Calu3 (cell line): ENCODE data around the gene FBXL15. TPM values are rescaled to one million over a fixed set of nuclear protein-coding genes. Genes with fewer than 3 reads are reported as not detected.

Source experiments
- BruUV-seq: library from RNA; stranded (reverse); fragments of 400-500 nt; replicated peaks from 2 replicates; lab custom pipeline; 2021; lab: Mats Ljungman, UMichigan
- CTCF ChIA-PET: fragments of 300-600 bp; sonication (Branson Sonifier 250); formaldehyde crosslinking; loops from one replicate; lab custom pipeline; 2022; ENCODE audit warnings: antibody characterized with exemption; lab: Charles Lee
- DNase-seq: peaks from one replicate; pipeline ENCODE4 v3.0.0; 2022
- H3K27ac Mint-ChIP-seq: one replicate; pipeline ENCODE4 v1.8.0; 2022; ENCODE audit warnings: mixed read lengths; ENCODE audit not compliant: unreplicated experiment
- H3K27me3 Mint-ChIP-seq: one replicate; pipeline ENCODE4 v1.8.0; 2022; ENCODE audit warnings: mixed read lengths; ENCODE audit not compliant: unreplicated experiment
- H3K36me3 Mint-ChIP-seq: one replicate; pipeline ENCODE4 v1.8.0; 2022; ENCODE audit warnings: mild to moderate bottlenecking, moderate library complexity, mixed read lengths; ENCODE audit not compliant: insufficient read depth, unreplicated experiment
- H3K4me1 Mint-ChIP-seq: one replicate; pipeline ENCODE4 v1.8.0; 2022; ENCODE audit warnings: mild to moderate bottlenecking, low read depth, mixed read lengths; ENCODE audit not compliant: unreplicated experiment
- H3K4me3 Mint-ChIP-seq: one replicate; pipeline ENCODE4 v1.8.0; 2022; ENCODE audit warnings: mild to moderate bottlenecking, low read depth, moderate library complexity, mixed read lengths; ENCODE audit not compliant: unreplicated experiment
- H3K9me3 Mint-ChIP-seq: one replicate; pipeline ENCODE4 v1.8.0; 2022; ENCODE audit warnings: low read depth, mixed read lengths; ENCODE audit not compliant: unreplicated experiment
- CTCF ChIP-seq: fragments of 200-600 bp; IDR thresholded peaks from one replicate; pipeline ENCODE4 v1.8.0; 2022; ENCODE audit warnings: antibody characterized with exemption; ENCODE audit not compliant: unreplicated experiment
- intact Hi-C: fragments of 100-400 bp; cut with micrococcal nuclease; formaldehyde crosslinking; loops from one replicate; pipeline ENCODE4 v1.10.0; 2022; ENCODE audit not compliant: unreplicated experiment
- total RNA-seq: library from RNA; stranded (reverse); gene quantifications from 2 replicates; pipeline ENCODE4 v1.2.3, GENCODE V29; 2022

The FBXL15 gene
- total RNA-seq, 1 experiment from 2014 or later, result 6.4 TPM

- intact Hi-C loops, result no loop called here
- Mint-ChIP-seq H3K9me3 (no peaks in the 10 kb centered on the region), H3K4me1 (peaks cover 12% of the 10 kb centered on the region), H3K27ac (no peak overlapping the region), H3K27me3 (peaks cover 25% of the 10 kb centered on the region), H3K4me3 (no peak overlapping the region), H3K36me3 (peaks cover 19% of the 10 kb centered on the region)
- CTCF ChIA-PET, result interaction anchor here (1.0 to 1.3 kb wide), 4 partner anchors 9 to 174 kb away, joined by 3 to 8 read pairs (median 6); partner anchors contain the start of gene NFKB2
- TF ChIP-seq CTCF, result no peak
- BruUV-seq, result no TSS peak
- no peak for DNase-seq
Measured at GRCh38 chr10:102404361-102405107, 16.1 kb upstream of the FBXL15 start.

GRCh38 chr10:102405108-102405571 lies 15.5 kb upstream of the FBXL15 start:
- H3K27ac Mint-ChIP-seq, result no peak overlapping the region
- peaks cover 13% of the 10 kb centered on the region for H3K36me3 Mint-ChIP-seq
- H3K9me3 Mint-ChIP-seq, result no peaks in the 10 kb centered on the region
- peaks cover 12% of the 10 kb centered on the region for H3K4me1 Mint-ChIP-seq
- H3K27me3 Mint-ChIP-seq, result peaks cover 31% of the 10 kb centered on the region
- no peak for TF ChIP-seq CTCF
- intact Hi-C loops, result no loop called here
- no peak for DNase-seq
- no peak overlapping the region for H3K4me3 Mint-ChIP-seq
- BruUV-seq, result no TSS peak
- CTCF ChIA-PET, result no interaction called here

GRCh38 chr10:102405632-102406031 lies 15.0 kb upstream of the FBXL15 start:
- H3K27ac Mint-ChIP-seq, result no peak overlapping the region
- CTCF ChIA-PET, result no interaction called here

GRCh38 chr10:102406815-102407214 lies 13.8 kb upstream of the FBXL15 start:
- CTCF ChIA-PET, result no interaction called here
- peaks cover 10% of the 10 kb centered on the region for H3K36me3 Mint-ChIP-seq
- intact Hi-C loops, result no loop called here
- peaks cover 8% of the 10 kb centered on the region for H3K4me1 Mint-ChIP-seq
- peaks cover 48% of the 10 kb centered on the region for H3K27me3 Mint-ChIP-seq
- TF ChIP-seq CTCF, result no peak
- H3K4me3 Mint-ChIP-seq, result no peak overlapping the region
- no TSS peak for BruUV-seq
- DNase-seq, result no peak
- H3K9me3 Mint-ChIP-seq, result no peaks in the 10 kb centered on the region
- H3K27ac Mint-ChIP-seq, result no peak overlapping the region

More at GRCh38 chr10:102405632-102406031, 15.0 kb upstream of the FBXL15 start:
- TF ChIP-seq CTCF, result no peak
- Mint-ChIP-seq H3K9me3 (no peaks in the 10 kb centered on the region), H3K4me1 (peaks cover 12% of the 10 kb centered on the region), H3K4me3 (no peak overlapping the region), H3K27me3 (peaks cover 36% of the 10 kb centered on the region), H3K36me3 (peaks cover 10% of the 10 kb centered on the region)
- no peak for DNase-seq
- BruUV-seq, result no TSS peak
- intact Hi-C loops, result no loop called here
